ENCODE results near the gene AREL1. TPM values are rescaled to one million over a fixed set of nuclear protein-coding genes. Genes with fewer than 3 reads are reported as not detected.

Gene AREL1
- total and polyA plus RNA-seq, 10 of the 15 experiments (the other 5 are each of a cell fraction or from before 2014, with no cell fraction given) = 6.2 to 40.4 (median 23.7) TPM

GRCh38 chr14:74628418-74628817, 84.5 kb downstream of the AREL1 start:
- H3K4me1 ChIP-seq (ENCODE audit: control insufficient read depth, insufficient read depth, low read length) = no peaks in the 10 kb centered on the region
- SMC1A ChIA-PET (ENCODE audit: uncharacterized antibody, unreplicated experiment) = interaction anchor here (1.1 to 1.8 kb wide), 4 partner anchors 9 to 65 kb away, joined by 3 to 6 read pairs (median 4); no protein-coding TSS in a partner anchor
- CTCF ChIA-PET = interaction anchor here (0.8 to 1.8 kb wide), 5 partner anchors 9 to 38 kb away, joined by 3 to 12 read pairs (median 3); no protein-coding TSS in a partner anchor
- H3K79me2 ChIP-seq (ENCODE audit: control insufficient read depth, insufficient read depth, low read length) = no peaks in the 10 kb centered on the region
- no peak overlapping the region for H2AFZ ChIP-seq (ENCODE audit: control insufficient read depth, low read depth, low read length)
- no peaks in the 10 kb centered on the region for H3K27me3 ChIP-seq (replicated peaks in 1 of 2; ENCODE audit: control insufficient read depth in 2 of 2, insufficient read depth in 2 of 2, low read length in 1 of 2)
- no TSS peak for BruUV-seq (replicated peaks)
- RAD21 ChIA-PET (ENCODE audit: unreplicated experiment) = no interaction called here
- H3K27ac ChIP-seq (ENCODE audit: control insufficient read depth, insufficient read depth) = no peak overlapping the region
- ATAC-seq = no peak
- no peaks in the 10 kb centered on the region for H4K20me1 ChIP-seq (ENCODE audit: control insufficient read depth, insufficient read depth)
- no peak for FAIRE-seq
- H3K9ac ChIP-seq (ENCODE audit: control insufficient read depth, insufficient read depth, low read length) = no peak overlapping the region
- no peak overlapping the region for H3K4me2 ChIP-seq (ENCODE audit: control insufficient read depth, insufficient read depth)
- in situ Hi-C loops (cut with MboI) (no loop called here), intact Hi-C loops (cut with micrococcal nuclease; ENCODE audit: unreplicated experiment) (no loop called here)
- H3K36me3 ChIP-seq (ENCODE audit: control insufficient read depth in 2 of 2, insufficient read depth in 2 of 2, low read length in 1 of 2) = no peaks in the 10 kb centered on the region
- H3K9me3 ChIP-seq (replicated peaks; ENCODE audit: control insufficient read depth, insufficient read depth, low read length) = no peaks in the 10 kb centered on the region
- 68% methylated on average over 5 of the region's 5 CpGs for WGBS (ENCODE audit: insufficient coverage, insufficient replicate concordance, low lambda C conversion rate, missing lambda C conversion rate)
- no peak for DNase-seq (ENCODE audit: low read depth, low spot score)
- TF ChIP-seq USF2 (IDR thresholded peaks at IDR 0.05; ENCODE audit: borderline replicate concordance, low read depth, low read length) (no peak), ZBTB33 (IDR thresholded peaks at IDR 0.05) (no peak), YBX1 (IDR thresholded peaks at IDR 0.05) (no peak), TARDBP (IDR thresholded peaks at IDR 0.05; ENCODE audit: borderline replicate concordance) (no peak), NFIC (IDR thresholded peaks at IDR 0.05; ENCODE audit: low read depth, low read length) (no peak), POLR2A (IDR thresholded peaks at IDR 0.05; ENCODE audit: low read depth, low read length) (no peak), SUPT20H (IDR thresholded peaks at IDR 0.05; ENCODE audit: borderline replicate concordance, control insufficient read depth, low read depth, low read length) (no peak), CBX5 (IDR thresholded peaks at IDR 0.05; ENCODE audit: low read depth) (no peak), CEBPZ (IDR thresholded peaks at IDR 0.05; ENCODE audit: low read depth, low read length) (no peak), PAX8 (IDR thresholded peaks at IDR 0.05) (no peak), ZBTB11 (CRISPR knock-in tag; IDR thresholded peaks at IDR 0.05) (no peak)
- POLR2A ChIA-PET = no interaction called here
- no peak overlapping the region for H3K4me3 ChIP-seq

Data from GM12878 (cell line).